ENCODE results near the gene DAPK3. TPM values are rescaled to one million over a fixed set of nuclear protein-coding genes. Genes with fewer than 3 reads are reported as not detected.
A peak's percentile ranks its signal among the peaks of the same experiment; 100 is the strongest.

The DAPK3 gene
- total RNA-seq, 1 experiment from 2014 or later = 121 TPM

GRCh38 chr19:3990815-3991117 is 19.9 kb upstream of the DAPK3 start:
- Histone ChIP-seq H3K23ac (ENCODE audit: insufficient read length, low read depth, low read length) (no peak overlapping the region), H3K27me3 (ENCODE audit: insufficient read depth, low read length) (no peaks in the 10 kb centered on the region), H3K14ac (ENCODE audit: insufficient read depth, low read length) (no peak overlapping the region), H2BK120ac (ENCODE audit: low read depth, low read length, poor library complexity, severe bottlenecking) (no peak overlapping the region), H3K18ac (ENCODE audit: insufficient read length, low read depth, low read length) (no peak overlapping the region), H3K27ac (ENCODE audit: insufficient read length, low read depth, low read length) (no peak overlapping the region), H2AFZ (ENCODE audit: low read length) (no peak overlapping the region), H3K4ac (ENCODE audit: low read depth, low read length) (no peak overlapping the region), H3K4me1 (ENCODE audit: insufficient read depth, low read length) (no peaks in the 10 kb centered on the region), H2BK5ac (ENCODE audit: insufficient read length, low read length) (no peak overlapping the region), H2BK15ac (ENCODE audit: low read depth, low read length) (no peak overlapping the region), H3K23me2 (ENCODE audit: insufficient read length, low read depth, low read length, poor library complexity, severe bottlenecking) (peaks cover 13% of the 10 kb centered on the region), H4K20me1 (ENCODE audit: control insufficient read depth, insufficient read depth, insufficient read length) (no peaks in the 10 kb centered on the region), H4K5ac (ENCODE audit: insufficient read length, low read depth, low read length) (no peak overlapping the region), H3K56ac (ENCODE audit: insufficient read length, low read depth, low read length) (no peak overlapping the region), H2AK5ac (ENCODE audit: insufficient read length, low read length) (no peak overlapping the region), H4K91ac (ENCODE audit: insufficient read length, low read depth, low read length) (no peak overlapping the region), H4K8ac (replicated peaks; ENCODE audit: insufficient read length, low read depth, low read length) (no peak overlapping the region), H3T11ph (ENCODE audit: low read length) (no peak overlapping the region), H3K9me3 (ENCODE audit: control insufficient read depth, low read depth, low read length) (no peaks in the 10 kb centered on the region), H3K79me2 (ENCODE audit: insufficient read depth, low read length) (no peaks in the 10 kb centered on the region), H3K79me1 (ENCODE audit: insufficient read depth, low read depth, low read length, poor library complexity, severe bottlenecking) (no peaks in the 10 kb centered on the region), H2BK20ac (ENCODE audit: low read depth, low read length, poor library complexity, severe bottlenecking) (no peak overlapping the region), H3K4me2 (ENCODE audit: insufficient read depth, insufficient read length, low read length) (no peak overlapping the region), H3K9ac (ENCODE audit: extremely low read depth, insufficient read length, low read length) (no peak overlapping the region), H2BK12ac (ENCODE audit: insufficient read length, low read depth, low read length) (no peak overlapping the region)
- H3K36me3 Mint-ChIP-seq (ENCODE audit: insufficient read depth in 1 of 3, low read depth in 3 of 3) = peaks cover 0 to 5% (median 0%) of the 10 kb centered on the region in 3 experiments; a peak in 2 of 7 replicates
- WGBS (ENCODE audit: extremely low coverage, insufficient read length, low lambda C conversion rate) = no CpG with 5 or more reads among the region's 3 CpGs
- peaks cover 0 to 4% of the 10 kb centered on the region in 2 experiments; a peak in 2 of 5 replicates for H3K9me3 Mint-ChIP-seq
- DNase-seq = no peak
- peaks cover 10% of the 10 kb centered on the region for H3K27me3 Mint-ChIP-seq (ENCODE audit: low read depth)
- H3K27ac Mint-ChIP-seq = peak overlapping the region in 2 of 3 experiments; percentile 4 to 15; a peak in 2 of 7 replicates
- H3K4me3 Mint-ChIP-seq = no peak overlapping the region; a peak in 1 of 5 replicates
- TF ChIP-seq, protein P1, sequence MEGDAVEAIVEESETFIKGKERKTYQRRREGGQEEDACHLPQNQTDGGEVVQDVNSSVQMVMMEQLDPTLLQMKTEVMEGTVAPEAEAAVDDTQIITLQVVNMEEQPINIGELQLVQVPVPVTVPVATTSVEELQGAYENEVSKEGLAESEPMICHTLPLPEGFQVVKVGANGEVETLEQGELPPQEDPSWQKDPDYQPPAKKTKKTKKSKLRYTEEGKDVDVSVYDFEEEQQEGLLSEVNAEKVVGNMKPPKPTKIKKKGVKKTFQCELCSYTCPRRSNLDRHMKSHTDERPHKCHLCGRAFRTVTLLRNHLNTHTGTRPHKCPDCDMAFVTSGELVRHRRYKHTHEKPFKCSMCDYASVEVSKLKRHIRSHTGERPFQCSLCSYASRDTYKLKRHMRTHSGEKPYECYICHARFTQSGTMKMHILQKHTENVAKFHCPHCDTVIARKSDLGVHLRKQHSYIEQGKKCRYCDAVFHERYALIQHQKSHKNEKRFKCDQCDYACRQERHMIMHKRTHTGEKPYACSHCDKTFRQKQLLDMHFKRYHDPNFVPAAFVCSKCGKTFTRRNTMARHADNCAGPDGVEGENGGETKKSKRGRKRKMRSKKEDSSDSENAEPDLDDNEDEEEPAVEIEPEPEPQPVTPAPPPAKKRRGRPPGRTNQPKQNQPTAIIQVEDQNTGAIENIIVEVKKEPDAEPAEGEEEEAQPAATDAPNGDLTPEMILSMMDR (conservative IDR thresholded peaks at IDR 0.05) = no peak
- peaks cover 13 to 18% of the 10 kb centered on the region in 2 experiments for H3K4me1 Mint-ChIP-seq
